Inferior parietal cortex (tissue), 1 donor: ENCODE results near the gene FHOD3.
"Not testable (repeated sequence)": the region's sequence is repeated elsewhere in the genome, so short reads cannot be mapped to it uniquely, and the experiment has no call there.

Experiments
- DNase-seq: peaks from one replicate; pipeline ENCODE4 v3.0.0-alpha.2; 2016; ENCODE audit errors: extremely low spot score

The FHOD3 gene

DNA sequence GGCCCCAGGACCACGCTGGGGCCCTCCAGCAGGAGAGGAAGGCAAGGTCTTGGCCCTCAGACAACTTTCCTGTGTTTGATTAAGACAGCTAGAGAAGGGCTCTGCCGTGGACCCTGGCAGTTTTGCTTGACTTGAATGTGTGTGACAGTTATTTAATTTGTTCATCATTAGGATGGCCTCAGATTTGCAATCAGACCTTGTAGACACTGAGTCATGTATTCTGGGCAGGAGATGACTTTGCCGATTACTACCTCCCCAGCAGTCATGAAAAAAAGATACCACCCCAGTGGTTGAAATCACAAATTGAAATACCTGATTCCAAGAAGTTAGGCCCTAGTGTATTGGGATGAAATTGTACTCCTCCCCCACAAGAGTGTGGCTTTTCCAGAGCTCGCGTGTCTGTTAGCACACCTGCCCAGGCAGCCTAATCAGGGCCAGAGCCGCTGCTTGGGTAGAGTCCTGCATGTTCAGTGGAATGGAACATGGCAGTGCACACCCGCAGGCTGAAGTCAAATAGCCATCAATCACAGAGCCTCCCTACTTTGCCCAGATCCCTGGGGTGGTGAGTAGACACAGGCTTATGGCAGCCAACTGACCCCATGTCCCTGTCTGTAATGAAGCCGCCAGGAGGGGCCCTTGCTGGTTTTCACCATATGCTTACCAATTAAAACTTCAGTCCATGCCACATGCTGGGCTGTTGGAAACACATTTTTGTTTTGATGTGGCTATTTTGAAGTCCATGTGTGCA is 408.8 kb downstream of the FHOD3 start:
- DNase-seq: no peak

DNA sequence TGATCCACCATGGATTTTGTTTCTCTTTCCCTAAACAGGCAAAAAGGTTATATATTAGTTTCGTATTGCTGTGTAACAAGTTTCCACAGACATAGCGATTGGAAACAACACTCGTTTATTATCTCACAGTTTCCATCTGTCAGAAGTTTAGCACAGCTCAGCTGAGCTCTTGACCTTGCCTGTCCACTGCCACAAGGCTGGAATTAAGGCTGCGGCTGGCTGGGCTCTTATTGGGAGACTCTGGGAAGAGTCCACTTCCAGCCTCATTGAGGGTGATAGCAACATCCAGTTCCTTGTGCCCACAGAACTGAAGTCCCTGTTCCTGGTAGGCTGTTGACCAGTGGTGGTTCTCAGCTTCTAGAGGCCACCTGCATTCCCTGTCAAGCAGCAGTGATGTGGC is 410.9 kb downstream of the FHOD3 start:
- DNase-seq: no peak

DNA sequence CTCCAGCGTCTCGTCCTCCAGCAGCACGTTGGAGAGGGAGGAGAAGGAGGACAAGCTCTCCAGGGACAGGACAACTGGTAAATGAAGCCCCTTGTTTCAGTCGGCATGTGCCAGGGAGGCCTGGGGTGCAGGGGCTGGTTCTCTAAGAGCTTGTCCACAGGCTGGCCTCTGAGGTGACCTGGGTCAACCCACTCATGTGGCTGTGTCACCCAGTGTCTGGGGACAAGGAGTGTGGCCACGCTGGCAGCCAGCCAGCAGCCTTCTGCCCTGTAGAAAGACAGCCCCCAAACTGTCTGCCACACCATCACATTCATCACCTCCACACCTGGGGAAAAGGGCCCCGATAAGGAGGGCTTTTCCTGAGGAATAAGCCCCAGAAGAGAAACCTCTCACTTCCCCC is 411.8 kb downstream of the FHOD3 start:
- DNase-seq: no peak

DNA sequence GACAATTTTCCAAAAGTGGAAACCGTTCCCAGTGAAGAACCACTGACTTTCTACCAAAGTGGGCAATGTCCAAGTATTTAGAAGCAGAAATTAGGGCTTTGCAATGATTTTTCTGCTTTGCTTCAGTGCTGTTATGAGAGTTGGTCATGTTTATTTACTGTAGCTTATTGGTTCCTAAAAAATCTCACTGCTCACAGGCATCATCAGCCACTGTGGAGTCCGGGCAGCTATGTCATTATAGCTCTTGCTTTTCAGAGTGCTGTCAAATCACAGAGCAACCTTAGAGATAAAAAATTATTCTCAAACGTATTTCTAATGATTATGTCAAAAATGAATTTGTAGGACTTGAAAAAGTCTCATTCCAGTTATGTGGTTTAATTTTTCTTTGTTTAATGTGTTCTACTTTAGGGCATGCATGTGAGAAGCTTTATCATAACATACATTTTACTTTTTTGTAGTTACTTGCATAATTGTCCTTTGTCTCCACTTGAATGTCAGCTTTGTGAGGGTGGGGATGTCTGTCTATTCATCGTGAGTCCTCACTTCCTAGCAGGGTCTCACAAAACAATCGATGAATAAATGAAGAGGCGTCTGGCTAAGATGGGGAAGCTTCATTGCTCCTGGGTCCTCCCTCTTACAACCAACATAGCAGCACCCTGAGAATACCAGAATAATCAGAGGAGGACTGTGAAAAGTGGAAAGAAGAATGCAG is 413.7 kb downstream of the FHOD3 start:
- DNase-seq: no peak

DNA sequence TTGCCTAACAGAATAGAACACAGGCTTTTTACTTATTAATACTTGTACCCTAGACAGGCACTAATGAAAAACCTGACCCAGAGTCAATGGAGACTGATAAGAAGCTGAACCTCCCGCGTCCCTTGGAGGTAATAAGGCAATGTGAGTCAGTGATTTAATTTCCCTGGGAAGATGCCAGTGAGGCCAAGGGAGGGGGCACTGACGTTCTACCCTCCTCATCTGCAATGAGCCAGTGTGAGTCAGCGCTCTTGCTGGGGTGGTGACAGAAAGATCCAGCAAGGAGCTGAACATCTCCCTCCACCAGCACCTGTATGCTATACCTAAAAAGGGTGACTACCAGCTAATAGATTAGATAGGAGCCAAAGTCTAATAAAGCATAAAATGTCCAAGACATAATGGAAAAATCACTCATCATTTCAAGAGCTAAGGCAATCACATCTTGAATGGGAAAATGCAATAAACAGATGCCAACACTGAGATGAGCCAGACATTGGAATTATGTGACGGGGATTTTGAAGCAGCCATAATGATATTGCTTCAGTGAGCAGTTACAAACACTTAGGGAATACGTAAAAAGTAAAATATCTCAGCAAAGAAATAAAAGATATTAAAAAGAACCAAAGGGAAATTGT is 414.4 kb downstream of the FHOD3 start:
- DNase-seq: no peak

DNA sequence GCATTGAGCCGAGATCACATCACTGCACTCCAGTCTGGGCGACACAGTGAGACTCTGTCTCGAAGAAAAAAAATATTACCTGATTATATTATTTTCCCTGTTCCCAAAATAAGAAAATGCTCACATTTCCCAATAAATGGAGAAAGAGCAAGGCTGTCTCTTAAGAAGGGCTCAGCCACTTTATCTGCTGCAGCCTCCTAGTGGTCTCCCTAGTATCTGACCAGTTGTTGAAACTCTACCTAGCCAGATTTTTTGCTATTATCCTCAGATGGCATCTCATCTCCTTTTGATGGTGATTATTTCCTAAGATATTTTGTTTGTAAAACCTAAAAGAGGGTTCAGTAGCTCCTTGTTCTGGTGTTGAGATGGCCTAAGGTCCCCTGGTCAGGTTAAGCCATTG is 417.0 kb downstream of the FHOD3 start:
- no peak for DNase-seq

DNA sequence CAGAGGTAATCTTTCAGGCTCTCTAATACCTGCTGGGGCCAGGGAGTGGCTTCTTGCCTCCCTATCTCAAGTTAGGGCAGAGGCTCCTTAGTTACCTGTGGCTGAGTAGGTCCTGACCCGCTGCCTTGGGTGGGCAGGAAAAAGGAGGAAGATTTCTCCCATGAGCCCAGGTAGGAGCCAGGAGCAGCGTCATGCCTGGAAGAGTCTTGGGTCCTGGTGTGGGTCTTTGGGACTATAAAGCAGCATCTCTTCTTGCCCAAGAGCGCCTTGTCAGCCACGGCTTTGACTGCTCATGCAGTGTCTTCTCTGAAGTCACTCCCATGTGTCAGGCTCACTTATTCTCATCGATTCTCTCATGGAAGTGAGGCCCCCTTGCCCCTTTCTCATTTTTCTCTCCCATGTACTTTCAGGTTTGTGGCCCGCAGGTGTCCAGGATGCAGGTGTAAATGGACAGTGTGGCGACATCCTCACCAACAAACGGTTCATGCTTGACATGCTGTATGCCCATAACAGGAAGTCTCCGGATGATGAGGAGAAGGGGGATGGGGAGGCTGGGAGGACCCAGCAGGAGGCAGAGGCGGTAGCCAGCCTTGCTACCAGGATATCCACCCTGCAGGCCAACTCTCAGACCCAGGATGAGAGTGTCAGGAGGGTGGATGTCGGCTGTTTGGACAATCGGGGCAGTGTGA is 420.1 kb downstream of the FHOD3 start:
- DNase-seq: no peak

DNA sequence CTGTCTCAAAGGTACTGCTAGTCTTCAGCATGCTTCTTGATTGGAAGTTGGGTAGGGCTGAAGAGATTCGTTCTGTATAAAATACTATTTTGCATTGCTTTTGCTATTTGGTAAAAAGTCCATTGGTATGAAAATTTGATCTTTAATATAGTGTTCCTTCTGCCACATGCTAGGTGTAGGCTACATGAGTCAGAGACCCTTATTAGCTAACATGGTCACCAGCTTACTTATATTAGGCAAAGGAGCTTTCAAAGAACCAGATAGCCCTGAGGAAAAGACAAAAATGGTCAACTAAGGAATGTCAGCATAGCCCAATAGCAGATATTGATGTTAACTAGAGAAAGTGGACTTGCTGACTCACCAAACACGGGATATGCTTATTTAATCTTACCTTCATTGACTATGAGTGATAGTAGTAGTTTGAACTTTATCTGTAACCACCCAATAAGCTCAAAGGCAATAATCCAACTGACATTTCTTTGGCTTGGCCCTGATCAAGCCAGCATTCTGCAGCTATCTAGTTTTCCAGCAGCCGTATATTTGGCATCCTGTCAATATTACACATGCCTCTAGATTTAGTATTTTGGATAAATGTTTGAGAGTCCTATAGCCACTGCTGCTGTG is 421.3 kb downstream of the FHOD3 start:
- DNase-seq: no peak

DNA sequence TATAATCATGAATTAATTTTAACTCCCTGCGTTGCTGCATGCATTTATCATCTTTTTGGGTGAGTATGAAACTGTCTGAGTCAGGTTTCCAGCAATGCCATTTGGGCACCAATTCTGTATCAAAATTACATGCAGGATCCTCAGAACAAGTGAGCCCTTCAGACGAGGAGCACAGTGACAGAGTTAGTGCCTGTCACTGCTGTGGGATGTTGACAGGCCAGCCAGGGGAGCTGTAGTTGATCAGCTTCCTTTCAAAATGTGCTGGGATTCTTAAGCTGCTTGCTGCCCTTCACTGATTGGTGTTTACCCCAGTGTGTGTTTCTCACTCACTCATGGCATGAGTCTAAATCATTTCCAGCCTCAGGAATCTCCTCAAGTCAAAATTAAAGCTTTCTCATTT is 422.1 kb downstream of the FHOD3 start:
- DNase-seq: no peak

DNA sequence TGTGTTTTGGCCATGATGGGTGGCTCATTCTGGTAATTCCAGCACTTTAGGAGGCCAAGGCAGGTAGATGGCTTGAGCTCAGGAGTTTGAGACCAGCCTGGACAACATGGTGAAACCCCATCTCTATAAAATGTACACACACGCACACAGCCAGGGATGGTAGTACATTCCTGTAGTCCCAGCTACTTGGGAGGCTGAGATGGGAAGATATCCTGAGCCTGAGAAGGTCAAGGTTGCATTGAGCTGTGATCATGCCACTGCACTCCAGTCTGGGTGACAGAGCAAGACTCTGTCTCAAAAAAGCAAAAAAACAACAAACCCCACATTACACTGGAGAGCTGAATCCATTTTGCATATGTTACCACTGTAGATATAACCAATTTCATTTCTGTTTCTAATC is 423.8 kb downstream of the FHOD3 start:
- DNase-seq: not testable (repeated sequence)

DNA sequence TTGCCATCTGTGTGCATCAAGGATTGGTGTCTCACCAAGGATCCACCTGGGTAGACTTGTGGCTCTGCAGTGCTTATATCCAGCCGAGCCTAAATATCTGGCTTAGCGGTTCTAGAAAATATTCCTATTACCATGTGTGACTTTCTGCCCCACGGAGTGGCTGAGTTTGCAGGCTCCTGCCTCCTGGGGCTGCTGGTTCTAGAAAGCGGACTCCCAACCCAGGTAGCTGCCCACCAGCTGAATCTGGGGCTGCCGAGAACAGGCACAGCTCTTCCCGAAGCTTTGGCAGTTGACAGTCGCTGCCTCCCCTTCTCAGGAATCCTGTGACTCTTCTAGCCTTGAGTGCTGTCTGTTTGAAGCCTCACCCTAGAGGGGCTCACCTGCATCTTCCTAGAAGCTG is 426.7 kb downstream of the FHOD3 start:
- peak; percentile 4 for DNase-seq

DNA sequence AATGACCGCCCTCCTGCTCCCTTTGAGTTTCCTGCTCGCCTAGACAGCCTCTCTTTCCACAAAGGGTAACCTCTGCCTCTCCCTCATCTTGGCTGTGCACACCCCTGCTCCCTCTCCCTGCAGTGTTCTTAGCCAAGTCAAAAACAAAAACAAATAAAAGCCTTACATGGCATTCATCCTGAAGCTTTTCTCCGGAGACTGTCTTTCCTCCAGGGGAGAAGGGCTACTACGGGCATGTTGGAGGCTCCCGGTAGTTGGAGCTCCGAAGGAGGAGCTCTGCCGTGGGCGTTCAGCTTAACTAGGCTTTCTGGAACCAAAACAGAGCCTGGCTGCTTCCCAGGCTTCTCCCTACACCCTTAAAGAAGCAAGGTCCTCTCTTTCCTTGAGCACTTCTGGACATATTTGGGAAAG is 427.1 kb downstream of the FHOD3 start:
- peak; percentile 40 for DNase-seq

DNA sequence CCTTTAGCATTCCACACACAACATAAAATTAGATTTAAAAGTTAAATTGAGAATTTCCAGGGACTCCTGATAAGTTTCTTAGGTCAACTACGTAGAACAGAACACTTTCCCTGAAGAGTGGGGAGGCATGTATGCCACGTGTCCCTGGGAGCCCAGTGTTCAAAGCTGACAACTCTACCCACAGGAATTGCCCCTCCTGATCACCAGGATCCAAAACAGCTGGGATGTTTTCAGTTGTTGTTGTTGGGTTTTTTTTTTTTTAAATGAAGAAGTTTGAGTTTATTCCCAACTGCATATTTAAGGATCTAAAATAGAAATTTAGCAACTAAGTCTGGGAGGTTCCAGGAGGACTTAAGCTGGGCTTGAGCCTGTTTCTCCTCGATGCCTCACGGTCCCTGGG is 430.8 kb downstream of the FHOD3 start:
- DNase-seq: no peak

DNA sequence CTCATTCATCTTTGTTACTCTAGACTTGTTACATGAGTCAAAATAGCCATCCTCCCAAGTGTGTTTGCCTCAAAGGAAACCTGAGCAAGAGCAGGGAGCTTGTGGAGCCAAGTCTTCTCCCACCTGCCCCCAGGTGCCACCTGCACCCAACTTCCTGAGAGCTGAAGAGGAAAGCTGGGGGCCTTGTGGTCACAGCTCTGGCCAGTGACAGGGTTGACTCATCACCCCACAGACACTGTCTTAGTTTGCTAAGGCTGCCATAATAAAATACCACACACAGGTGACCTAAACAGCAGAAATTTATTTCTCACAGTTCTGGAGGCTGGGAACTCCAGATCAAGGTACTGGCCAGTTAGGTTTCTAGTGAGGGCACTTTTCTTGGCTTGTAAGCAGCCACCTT is 431.7 kb downstream of the FHOD3 start:
- no peak for DNase-seq

DNA sequence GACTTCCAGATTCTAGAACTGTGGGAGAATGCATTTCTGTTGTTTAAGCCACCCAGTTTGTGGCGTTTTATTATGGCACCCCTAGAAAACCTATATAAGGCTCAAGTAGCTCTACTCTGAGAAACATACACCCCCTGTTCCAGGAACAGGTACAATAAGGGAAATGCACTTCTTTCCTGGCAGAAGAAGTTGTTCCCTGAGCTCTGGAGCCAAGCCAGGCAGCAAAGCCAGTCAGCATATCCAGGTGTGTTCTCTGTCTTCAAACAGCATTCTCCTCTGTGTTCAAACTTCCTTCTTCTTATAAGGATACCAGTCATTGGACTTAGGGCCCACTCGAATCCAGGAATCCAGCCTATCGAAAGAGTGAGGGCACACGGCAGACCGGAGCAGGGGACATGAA is 434.8 kb downstream of the FHOD3 start:
- no peak for DNase-seq

DNA sequence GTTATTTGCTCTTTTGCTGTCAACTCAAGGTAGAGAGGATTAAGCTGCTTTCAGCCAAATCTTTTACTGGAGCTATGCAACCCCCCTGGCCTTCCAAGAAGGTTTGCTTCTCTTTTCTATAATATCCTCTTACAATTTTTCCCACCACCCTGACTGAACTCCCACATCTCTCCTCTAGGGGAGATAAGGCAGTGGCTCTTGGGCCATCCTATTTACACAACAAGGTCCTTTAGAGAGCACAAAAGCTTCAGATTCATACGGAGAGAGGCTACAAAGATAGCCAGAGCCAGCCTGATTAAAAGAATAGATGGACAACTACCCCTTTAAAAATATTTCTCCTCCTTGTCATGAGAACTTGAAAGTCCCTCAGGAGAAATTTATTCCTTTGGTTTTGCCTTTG is 435.6 kb downstream of the FHOD3 start:
- no peak for DNase-seq

DNA sequence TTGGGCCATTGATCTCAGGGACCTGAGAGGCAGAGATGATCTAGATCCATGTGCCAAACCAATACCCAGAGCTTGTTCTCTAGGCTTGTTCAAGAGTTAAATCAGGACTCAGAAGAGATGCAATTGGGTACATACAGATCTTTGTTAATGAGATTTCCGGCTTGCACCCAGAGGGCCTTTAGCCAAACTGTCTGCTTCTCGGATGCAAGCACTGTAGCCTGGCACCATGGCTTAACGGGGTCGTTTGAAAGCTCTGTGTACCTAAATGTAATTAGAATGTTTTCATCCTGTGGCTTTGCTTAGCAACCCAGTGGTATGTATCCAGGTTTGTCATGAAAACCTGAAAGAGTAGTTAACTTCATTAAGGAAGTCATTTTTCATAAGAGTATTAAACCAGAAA is 437.1 kb downstream of the FHOD3 start:
- no peak for DNase-seq

DNA sequence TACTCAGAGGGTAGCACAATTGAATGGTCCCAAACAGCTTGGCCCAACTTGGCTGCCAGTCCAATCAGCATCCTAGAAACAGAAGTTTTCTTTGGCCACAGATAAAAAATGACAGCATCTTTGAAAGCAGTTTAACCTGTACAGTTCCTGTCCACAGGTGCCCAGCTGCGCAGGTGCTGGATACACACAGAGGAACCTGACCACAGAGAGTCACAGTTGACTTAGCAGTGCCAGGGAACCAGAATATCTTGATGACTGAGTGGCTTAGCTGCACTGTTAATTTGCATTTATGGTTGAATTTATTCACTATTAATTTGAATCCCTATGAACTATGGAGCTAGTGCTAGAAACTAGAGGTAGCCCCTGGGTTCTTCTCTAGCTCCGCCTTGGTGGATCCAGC is 437.6 kb downstream of the FHOD3 start:
- DNase-seq: no peak

DNA sequence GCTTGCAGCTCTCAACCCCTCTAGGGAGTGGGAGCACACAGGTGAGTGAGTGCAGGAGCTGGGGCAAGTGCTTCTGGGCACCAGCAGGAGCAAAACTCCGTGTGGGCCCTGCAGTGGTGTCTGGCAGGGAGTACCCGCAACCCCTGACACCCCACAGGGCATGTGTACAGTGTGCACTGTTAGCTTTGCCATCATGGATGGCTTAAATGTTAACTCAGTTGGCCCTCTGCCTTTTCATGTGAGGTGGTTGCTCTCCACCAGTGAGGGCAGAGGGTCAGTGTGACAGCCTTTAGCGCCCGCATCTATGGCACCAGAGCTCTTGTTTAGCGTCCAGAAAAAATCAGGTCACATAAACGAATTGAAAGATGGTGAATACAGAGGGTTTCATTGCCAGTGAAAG is 438.6 kb downstream of the FHOD3 start:
- DNase-seq: no peak

DNA sequence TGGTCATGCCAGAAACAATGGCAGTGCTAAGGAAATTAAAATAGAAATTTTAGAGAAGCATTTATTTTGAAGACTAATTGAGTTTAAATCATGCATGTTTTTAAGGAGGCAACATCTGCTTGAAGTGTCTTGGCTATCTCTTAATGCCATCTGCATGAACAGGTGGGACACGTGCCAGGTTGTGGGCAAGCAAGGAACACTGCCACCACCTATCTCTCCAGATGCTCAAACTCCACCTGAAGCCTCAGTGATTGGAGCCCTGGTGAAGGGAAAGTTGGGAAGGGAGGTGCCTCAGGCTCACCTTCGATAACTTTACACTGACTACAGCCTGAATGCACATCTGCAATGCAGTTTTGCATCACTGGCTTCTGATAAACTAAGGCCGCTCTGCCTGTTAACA is 439.8 kb downstream of the FHOD3 start:
- no peak for DNase-seq

DNA sequence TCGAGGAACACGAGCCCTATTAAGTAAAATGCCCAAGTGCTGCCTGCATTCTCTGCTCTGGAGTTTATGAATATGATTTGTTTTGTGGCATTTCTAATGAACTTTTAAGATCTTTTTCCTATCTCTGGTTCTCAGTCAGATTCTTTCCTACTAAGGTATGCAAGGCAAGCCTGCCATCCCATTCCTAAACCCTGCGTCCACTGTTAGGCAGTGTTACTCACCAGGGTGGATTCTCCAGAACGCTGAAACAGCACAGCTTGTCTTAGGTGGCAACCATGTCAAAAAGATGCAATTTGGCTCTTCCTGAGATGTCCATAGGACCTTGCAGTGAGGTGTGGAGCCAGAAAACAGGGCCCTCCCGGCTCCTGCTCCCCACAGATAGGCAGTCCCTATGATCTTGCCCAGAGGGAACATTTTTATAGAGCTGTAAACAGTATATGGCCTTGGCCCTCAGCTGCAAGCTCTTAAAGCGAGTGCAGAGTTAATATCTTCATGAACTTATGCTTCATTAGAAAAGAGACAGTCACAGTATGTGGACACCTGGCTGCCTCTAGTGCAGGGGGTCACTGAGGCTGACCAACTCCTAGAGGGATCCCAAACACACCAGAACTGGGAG is 446.9 kb downstream of the FHOD3 start:
- DNase-seq: no peak
